VCaP (cell line): ENCODE results near the gene CABYR.

ENCODE experiments used
- H3K27ac ChIP-seq: fragments of 450-650 bp; 2 replicates; pipeline ENCODE4 v1.5.1; 2017
- CTCF ChIP-seq: fragments of 450-650 bp; conservative IDR thresholded peaks from 2 replicates; pipeline ENCODE4 v1.5.1; 2017; ENCODE audit warnings: mild to moderate bottlenecking, moderate library complexity

Gene CABYR

GRCh38 chr18:24138789-24139616 lies at the start of gene CABYR:
Gene CABYR, plus strand, starts transcription at chr18:24139062. Its CDS starts 4,053 bp downstream, at chr18:24143115.
- H3K27ac ChIP-seq, result peak within 1 kb of the TSS; percentile 62
- no peak for TF ChIP-seq CTCF

GRCh38 chr18:24089076-24089475 lies 49.8 kb upstream of the CABYR start:
- no peak for TF ChIP-seq CTCF
- no peak overlapping the region for H3K27ac ChIP-seq

- H3K27ac ChIP-seq, result no peak overlapping the region
- TF ChIP-seq CTCF, result no peak
These were observed 49.1 kb upstream of the CABYR start for GRCh38 chr18:24089515-24090337.

GRCh38 chr18:24090876-24091275 lies 48.0 kb upstream of the CABYR start:
- no peak for TF ChIP-seq CTCF
- H3K27ac ChIP-seq, result no peak overlapping the region

GRCh38 chr18:24094561-24094960 lies 44.3 kb upstream of the CABYR start:
- TF ChIP-seq CTCF, result no peak
- H3K27ac ChIP-seq, result no peak overlapping the region

- H3K27ac ChIP-seq, result no peak overlapping the region
- no peak for TF ChIP-seq CTCF
These were observed 42.9 kb upstream of the CABYR start for GRCh38 chr18:24095976-24096375.

- no peak overlapping the region for H3K27ac ChIP-seq
- TF ChIP-seq CTCF, result no peak
These were observed 35.4 kb upstream of the CABYR start for GRCh38 chr18:24103320-24104021.
